Stimulated activated CD4-positive, alpha-beta T cell treated with anti-CD3 and anti-CD28 coated beads, Interleukin-15, amount 100 ng/mL, for 1 hour (primary cell): ENCODE data around the gene RBFOX2.

Experiments
- DNase-seq, 2 donors: peaks; one replicate each; pipeline ENCODE4 v3.0.0-alpha.2; 2020; ENCODE audit warnings: low read depth in 1 of 2, low spot score in 1 of 2

The RBFOX2 gene

GRCh38 chr22:35947794-35948425 lies 80.7 kb downstream of the RBFOX2 start:
- no peak for DNase-seq

- DNase-seq, result no peak
These were observed 84.2 kb downstream of the RBFOX2 start for GRCh38 chr22:35944458-35944857.

- DNase-seq, result no peak
These were observed 88.5 kb downstream of the RBFOX2 start for GRCh38 chr22:35940166-35940565.

- no peak for DNase-seq
These were observed 90.4 kb downstream of the RBFOX2 start for GRCh38 chr22:35938226-35938625.

GRCh38 chr22:35930933-35931332 lies 97.7 kb downstream of the RBFOX2 start:
- DNase-seq, result no peak

- DNase-seq, result no peak
These were observed 100.3 kb downstream of the RBFOX2 start for GRCh38 chr22:35928285-35928798.

- no peak for DNase-seq
These were observed 105.6 kb downstream of the RBFOX2 start for GRCh38 chr22:35923026-35923425.

GRCh38 chr22:35921777-35922176 lies 106.8 kb downstream of the RBFOX2 start:
- no peak for DNase-seq

- DNase-seq, result no peak
These were observed 107.6 kb downstream of the RBFOX2 start for GRCh38 chr22:35921044-35921443.

- no peak for DNase-seq
These were observed 109.6 kb downstream of the RBFOX2 start for GRCh38 chr22:35919002-35919542.

- DNase-seq, result no peak
These were observed 110.2 kb downstream of the RBFOX2 start for GRCh38 chr22:35918456-35918855.

GRCh38 chr22:35917651-35918050 lies 111.0 kb downstream of the RBFOX2 start:
- DNase-seq, result no peak

- no peak for DNase-seq
These were observed 113.1 kb downstream of the RBFOX2 start for GRCh38 chr22:35915477-35916013.

- no peak for DNase-seq
These were observed 113.8 kb downstream of the RBFOX2 start for GRCh38 chr22:35914665-35915476.

- DNase-seq, result no peak
These were observed 114.3 kb downstream of the RBFOX2 start for GRCh38 chr22:35914357-35914664.

GRCh38 chr22:35913925-35914324 lies 114.7 kb downstream of the RBFOX2 start:
- DNase-seq, result no peak

- no peak for DNase-seq
These were observed 116.0 kb downstream of the RBFOX2 start for GRCh38 chr22:35912658-35913057.

- DNase-seq, result no peak
These were observed 116.7 kb downstream of the RBFOX2 start for GRCh38 chr22:35911877-35912276.

GRCh38 chr22:35910926-35911325 lies 117.7 kb downstream of the RBFOX2 start:
- DNase-seq, result no peak

GRCh38 chr22:35910003-35910769 lies 118.4 kb downstream of the RBFOX2 start:
- no peak for DNase-seq

- no peak for DNase-seq
These were observed 122.7 kb downstream of the RBFOX2 start for GRCh38 chr22:35905894-35906293.
